Tibial nerve (tissue), 4 donors: ENCODE measurements around the gene CYP4F8.

Experiments used
- CTCF ChIP-seq, 5 experiments: fragments of 200-600 bp in 3 of 5; fragments of 450-650 bp in 2 of 5; sonication (generic) in 3 of 5; IDR thresholded peaks; one replicate each; pipeline ENCODE4 v1.5.1; 2016 to 2019; ENCODE audit warnings: antibody characterized with exemption in 5 of 5, mild to moderate bottlenecking in 3 of 5, moderate library complexity in 2 of 5
- EP300 ChIP-seq, 2 donors: sonication (generic); formaldehyde crosslinking; IDR thresholded peaks; one replicate each; pipeline ENCODE4 v1.6.1; 2017; ENCODE audit warnings: antibody characterized with exemption in 2 of 2, mild to moderate bottlenecking in 1 of 2
- POLR2A ChIP-seq, 2 donors: fragments of 450-650 bp; IDR thresholded peaks; one replicate each; pipeline ENCODE4 v1.6.1; 2017; ENCODE audit warnings: antibody characterized with exemption in 2 of 2, mild to moderate bottlenecking in 2 of 2, moderate library complexity in 2 of 2

GRCh38 chr19:15570420-15570819 is 44.6 kb upstream of the CYP4F8 start:
- TF ChIP-seq CTCF (IDR thresholded peaks at IDR 0.05) (no peak), POLR2A (IDR thresholded peaks at IDR 0.05) (no peak), EP300 (IDR thresholded peaks at IDR 0.05) (no peak)
